ENCODE measurements around the gene EIF4E3.

Gene EIF4E3

DNA sequence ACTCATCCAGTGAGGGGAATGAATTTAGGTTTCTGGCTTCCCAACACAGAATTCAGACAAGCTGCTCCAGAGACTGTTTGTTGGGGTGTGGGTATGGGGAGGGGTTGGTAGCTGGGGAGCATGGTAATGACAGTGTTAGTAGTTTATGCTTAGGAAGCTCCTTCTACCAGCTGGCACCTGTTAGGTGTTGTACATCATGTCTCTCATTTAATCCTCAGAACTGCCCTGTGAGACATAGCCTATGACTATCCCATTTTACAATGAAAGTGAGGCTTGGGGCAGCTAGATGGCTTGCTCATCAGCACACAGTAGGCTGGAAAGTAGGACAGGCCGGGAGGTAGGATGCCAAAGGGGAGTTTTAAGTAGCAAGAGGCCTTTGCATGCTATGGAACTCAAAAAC lies 2.5 kb downstream of the EIF4E3 start:
- DNase-seq, result no peak

DNA sequence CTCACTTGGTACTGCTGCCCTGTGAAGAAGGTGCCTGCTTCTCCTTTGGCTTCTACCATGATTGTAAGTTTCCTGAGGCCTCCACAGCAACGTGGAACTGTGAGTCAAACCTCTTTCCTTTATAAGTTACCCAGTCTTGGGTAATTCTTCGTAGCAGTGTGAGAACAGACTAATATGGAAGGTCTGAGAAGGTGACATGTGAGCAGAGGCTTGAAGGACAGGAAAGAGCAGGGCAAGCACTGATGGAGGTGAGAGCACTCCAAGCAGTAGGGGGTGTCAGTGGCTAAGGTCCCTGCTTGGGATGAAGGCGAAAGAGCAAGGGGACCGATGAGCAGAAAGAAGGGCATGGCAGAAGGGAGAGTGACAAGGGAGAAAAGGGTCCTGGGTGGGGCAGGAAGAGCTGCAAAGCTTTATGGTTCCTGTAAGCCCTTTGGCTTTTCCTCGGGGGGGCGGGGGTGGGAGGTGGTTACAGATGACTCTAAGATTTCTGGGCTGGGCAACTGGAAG lies 3.5 kb downstream of the EIF4E3 start:
- peak; percentile 73 for DNase-seq

DNA sequence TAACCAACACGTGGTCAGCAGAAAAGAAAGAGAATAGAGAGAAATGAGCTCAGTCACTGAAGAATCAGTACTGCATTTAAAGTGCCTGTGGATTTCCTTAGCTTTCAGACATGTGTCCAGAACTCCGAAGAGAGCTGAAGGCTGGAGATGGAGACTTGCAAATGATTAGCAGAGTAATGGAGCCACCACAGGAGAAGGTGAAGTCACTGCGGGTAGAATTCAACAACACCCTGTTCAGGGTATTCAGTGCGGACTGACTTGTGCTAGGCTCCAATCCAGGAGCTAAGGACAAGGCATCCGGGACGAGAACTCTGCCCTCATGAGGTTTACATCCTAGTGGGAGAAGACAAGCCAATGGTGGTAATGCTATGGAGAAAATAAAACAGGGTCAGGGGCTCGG lies 4.2 kb downstream of the EIF4E3 start:
- no peak for DNase-seq

DNA sequence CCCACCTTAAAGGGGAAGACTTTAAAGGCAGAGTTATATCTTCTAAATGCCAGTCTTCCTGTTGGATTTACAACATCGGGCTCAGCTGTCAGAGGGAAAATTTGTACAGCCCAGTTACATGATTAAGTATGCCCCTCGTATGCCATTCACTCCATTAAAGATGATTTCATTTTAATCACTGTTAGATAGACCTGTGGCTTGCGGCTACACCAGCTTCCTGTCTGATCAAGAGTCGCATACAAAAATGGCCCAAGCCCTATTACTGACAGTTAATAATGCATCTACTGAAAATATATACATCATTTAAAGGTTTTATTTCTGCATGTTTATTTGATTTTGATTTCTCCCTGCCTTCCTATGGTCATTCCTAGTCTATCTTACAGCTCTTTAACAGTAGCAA lies 7.1 kb downstream of the EIF4E3 start:
- DNase-seq, result peak; percentile 44

DNA sequence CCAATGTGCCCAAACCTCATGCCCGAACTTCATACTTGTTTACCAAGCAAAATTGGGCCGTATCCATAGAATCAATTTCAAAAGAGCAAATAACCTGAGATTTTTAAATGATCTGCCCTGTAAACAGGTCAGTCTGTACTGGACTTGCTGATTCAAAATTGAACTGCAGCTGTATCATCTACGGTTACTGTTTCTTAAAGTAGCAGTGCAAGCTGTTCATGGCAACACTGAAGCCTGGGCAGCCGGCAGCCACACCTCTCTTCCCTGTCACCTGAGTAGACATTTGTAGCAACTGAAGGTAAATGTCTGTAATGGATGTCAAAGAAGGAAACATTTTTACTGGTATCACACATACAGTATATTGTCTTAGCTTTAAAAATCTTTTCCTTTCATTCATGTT lies 10.6 kb downstream of the EIF4E3 start:
- DNase-seq, result no peak

DNA sequence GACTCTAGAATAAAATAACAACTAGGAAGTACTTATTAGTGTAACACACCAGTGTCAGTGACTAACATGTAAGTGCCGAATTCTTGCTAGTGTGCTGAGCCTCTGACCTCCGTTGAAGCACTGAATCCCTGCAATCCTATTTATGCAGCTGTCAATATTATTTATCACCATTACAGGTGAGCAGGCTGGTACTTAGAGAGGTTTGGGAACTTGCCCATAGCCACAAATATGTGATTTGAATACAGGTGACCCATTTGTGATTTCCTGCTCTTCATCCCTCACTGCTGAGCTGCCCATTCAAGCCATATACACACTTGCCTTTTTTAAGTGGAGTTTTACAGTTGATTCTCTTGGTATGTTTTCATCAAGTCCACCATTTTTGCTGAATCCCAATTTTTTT lies 12.2 kb downstream of the EIF4E3 start:
- no peak for DNase-seq

DNA sequence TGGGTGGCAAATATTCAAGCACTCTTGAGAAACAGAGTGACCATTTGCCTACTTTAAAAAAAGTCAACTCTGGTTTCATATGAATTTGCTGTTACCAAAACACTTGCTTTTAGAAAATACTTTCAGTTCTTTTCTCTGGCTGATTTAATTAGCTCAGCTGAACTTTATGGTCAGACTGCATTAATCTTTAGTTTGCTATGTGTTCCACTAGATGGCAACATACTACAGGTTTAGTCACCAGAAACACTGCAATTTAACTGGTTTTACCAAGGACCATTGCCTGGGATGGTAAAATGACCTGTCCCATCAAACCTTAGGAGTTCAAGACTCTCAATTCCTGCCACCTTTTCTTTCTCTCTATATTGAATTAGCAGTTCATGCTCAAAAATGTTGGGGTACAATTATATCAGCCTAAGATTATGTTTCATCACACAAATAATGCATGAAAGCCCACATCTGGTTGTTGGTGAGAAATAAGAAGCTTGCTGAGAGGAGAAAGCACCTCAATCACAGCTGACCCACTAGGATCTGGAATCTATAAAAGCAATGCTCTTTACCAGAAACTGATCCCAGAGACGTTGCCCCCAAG lies 14.2 kb downstream of the EIF4E3 start:
- DNase-seq, result no peak

DNA sequence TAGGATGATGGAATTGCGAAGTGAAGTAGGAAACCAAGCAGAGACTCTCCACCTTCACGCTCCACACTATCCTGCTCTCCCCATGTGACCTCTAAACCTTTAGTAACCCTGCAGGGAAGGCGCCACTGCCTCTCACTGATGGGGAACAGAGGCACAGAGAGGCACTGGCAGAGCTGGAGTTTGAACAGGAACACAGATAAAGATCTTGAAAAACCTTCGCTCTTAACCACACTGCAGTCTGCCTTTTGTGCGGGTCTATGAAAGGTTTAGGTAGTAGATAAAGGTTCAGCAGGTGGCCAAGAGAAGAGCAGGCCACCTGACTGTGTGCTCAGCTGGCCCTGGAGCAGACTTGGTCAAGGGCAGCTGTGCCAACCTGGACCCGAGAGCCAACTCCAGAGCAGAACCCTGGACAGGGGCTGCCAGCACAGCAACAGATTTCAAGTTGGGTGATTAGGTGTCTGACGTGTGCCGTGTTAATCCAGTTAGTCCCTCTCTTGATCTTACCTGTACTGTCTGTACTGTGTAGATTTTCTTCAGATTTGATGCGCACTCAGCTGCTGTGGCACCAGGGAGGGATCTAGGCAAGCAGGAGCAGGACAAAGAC lies 15.2 kb downstream of the EIF4E3 start:
- DNase-seq, result peak; percentile 35

DNA sequence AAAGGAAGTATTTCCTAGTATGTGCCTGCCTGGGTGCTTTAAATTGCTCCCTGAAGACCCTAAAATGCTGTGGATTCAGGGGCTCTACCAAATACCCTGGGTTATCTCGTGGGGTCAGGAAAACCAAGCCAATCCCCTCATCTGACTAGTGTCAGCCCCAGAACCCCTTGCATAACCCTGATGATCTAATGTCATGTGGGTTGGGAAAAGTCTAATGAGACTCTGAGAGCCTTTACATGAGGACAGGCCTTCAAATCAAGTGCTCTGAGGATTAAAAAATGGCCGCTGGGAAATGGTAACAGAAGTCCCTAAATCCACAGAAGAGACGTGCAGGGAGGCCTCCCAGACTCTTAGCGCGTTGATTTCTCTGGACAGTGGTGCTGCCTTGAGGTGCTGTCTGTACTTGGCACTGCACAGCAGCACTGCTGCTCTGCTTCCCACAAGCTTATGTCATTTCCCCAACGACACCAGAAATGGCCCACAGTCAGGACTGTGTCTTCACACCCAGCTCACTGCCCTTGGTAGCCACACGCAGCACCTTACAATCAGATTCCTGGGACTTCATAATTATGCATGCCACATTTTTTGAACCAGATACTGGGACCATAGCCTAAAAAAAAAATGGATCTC lies 16.6 kb downstream of the EIF4E3 start:
- DNase-seq, result no peak

DNA sequence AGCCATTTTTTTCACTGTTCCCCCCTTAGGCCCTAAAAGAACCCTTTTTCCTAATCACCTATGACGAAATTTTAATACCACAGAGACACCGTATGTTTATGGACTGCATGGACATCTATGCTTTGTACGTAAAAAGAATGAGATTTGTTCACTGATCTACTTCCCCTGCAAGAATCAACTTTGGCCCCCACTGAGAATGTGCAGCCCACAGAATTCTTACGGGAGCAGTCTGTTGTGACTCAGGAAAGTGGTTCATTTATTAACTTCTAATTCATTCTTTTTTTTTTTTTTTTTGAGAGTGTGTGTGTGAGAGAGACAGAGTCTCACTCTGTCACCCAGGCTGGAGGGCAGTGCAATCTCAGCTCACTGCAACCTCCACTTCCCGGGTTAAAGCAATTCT lies 17.6 kb downstream of the EIF4E3 start:
- no peak for DNase-seq

DNA sequence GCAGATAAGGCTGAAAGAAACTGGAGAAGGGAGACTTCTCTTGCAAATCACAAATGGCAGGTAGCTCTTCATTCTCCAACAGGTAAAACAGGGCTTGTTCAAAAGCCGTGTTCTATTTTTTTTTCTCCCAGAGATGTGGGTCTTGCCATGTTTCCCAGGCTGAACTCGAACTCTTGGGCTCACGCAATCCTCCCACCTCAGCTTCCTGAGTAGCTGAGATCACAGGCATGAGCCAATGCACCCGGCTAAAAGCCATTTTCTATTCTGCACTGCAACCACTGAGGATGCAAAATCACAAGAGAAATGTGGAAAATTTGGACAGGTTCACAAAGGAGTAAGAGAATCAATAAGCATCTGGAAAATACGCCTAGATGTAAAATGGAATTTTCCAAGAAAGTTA lies 19.5 kb downstream of the EIF4E3 start:
- DNase-seq, result no peak

DNA sequence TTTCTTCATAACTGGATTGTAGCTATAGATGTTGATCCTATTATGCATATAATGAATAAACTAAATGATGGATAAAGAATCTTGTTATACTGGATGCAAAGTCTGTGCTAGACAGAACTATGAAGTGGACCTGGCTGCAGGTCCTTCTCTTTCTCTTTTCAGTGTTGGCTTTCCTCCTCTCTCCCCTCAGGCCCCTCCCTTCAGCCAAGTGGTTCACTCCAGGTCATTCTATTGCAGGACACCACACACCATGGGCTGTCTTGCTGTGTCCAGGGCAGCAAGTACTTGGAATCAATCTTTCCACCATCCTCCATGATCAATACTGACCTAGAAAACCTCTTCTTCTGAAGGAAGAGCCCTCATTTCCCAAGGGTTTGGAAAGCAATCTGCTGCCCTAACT lies 20.3 kb downstream of the EIF4E3 start:
- no peak for DNase-seq

DNA sequence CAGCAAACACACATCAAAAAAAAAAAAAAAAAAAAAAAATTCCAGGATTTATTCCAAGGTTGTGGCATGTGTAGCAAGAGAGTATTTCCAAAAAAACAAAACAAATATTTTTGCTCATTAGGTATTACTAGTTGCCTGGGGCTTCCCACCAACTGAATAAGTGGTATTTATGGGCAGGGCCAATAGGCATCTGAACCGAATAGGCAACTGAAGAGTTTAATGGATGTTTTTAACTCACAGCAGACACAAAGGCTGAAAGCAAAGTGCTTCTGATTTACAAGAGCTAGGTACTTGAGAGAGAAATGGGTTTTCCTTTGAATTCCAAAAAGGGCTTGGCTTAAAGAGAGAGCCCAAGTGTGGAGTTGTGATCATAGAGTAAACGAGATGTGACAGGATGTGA lies 21.4 kb downstream of the EIF4E3 start:
- no peak for DNase-seq

DNA sequence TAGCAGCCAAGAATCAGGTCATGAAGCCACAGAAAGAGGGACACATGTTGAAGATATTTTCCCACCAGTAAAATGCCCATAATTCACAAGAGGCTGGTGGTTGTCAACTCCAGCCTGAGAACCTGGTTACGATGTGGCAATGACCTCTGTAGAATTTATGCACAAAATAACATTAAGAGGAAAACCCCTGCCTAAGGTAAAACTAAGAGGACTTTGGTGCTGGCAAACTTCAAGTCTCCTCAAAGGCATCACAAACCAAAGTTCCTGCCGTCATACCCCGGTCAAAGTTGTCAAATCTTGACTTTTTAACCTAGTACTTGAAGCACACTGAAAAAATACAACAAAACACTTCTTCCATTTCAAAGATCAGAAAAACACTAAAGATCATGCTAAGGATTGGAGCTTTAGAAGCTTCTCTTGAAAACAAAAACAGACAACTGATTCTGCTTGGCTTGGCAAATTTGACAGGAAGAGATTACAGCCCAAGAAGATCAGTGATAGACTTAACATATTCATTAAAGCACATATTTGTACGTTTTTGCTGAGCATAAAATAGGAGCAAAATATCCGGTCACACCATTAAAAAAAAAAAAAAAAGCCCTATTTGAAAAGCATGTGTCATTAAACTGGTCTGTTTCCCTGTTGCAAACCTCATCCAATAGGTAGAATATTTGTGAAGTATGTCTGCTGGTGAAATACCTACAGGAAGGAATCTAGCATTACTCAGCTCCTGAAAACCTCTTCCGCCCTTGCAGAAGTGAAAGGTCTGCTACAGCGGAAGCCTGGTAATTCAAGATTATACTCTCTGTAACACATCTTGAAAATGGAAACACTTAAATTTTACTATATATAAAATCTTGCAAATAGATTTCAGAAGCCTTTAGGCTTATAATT lies 22.8 kb downstream of the EIF4E3 start:
- peak; percentile 64 for DNase-seq

DNA sequence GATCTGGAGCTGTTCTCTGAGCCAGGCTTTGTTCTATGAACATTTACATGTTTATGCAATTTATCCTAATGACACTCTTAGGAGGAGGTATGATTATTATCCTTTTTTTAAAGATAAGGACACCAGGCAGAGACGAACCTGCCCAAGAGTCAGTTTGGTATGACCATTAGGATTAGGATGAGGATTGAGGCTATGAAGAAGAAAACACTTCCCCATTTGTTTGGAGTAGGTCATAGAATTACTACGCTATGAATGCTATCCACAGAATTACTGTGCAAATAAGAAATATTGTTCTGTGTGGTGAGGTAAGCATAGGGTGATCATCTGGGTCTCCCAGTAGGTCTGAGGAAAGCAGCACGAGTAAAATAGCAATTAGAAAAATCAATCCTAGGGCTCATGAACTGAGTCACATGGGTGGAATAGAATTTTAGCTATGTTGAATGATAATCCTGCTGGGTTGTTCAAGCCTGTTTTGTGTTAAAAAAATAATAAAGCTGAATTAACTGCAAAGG lies 23.9 kb downstream of the EIF4E3 start:
- no peak for DNase-seq

DNA sequence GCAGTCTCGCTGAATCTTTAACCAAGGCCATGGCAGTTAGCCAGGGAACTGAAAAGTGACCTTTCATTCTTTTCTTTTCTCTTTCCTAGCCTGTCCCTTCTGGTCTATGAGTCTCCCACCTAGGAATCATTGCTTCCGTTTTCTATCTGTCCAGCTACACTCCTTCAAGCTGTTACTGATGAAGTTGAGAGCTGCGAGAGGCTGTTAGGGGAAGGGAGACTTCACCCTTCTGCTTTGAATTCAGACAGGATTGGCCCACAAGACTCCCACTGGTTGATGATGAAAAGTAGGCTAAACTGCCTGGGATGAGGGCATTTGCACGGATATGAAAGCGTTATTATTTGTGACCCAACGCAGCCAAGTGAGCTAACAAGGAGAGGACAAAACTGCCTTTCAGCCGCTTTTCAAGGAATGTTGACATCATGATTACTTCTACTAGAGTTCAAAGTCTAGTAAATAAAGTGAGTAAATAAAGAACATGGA lies 30.2 kb downstream of the EIF4E3 start:
- no peak for DNase-seq

DNA sequence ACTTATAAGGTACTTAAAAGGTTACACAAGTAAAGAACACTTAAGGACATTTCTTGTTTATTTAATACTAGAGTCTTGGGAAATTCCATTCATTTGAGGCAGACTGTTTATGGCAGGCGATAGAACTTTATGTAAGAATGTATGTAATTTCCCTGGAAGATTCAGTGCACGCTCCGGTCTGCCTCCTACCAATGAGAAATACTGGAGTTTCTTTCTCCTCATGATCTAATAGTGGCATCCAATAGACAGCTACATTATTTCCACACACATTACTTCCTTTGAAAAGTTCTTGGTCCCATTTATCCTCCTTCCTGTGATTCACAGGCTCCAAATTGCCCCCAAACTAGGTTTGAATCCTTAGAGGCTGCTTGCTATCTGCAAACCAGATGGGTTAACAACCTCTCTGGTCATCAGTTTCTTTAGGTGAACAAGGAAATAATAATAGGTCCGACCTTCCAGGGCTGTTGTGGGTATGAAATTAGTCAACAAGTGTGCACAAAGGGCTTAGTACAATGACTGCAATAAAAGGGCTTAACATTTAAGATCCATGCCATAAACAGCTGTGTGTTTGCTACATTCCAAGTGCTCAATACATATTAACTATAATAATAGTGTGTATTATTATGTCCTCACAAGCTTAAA lies 30.7 kb downstream of the EIF4E3 start:
- DNase-seq, result no peak

DNA sequence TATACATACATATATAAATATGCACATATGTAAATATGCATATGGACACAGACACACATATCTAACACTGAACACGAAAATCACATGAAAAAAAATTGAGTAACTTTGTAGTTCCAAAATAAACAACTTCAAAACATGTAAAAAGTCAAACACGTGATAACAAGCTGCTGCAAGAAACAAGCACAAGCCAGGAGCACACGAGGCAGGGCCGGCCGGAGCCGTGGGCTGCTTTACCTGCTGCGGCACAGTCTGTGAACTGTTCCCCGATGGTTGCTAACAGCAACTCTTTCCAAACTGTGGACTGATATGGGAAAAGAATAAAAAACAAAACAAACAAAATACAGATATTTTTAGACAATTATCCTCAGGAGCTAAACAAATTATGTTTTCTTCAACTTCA lies 31.6 kb downstream of the EIF4E3 start:
- no peak for DNase-seq

DNA sequence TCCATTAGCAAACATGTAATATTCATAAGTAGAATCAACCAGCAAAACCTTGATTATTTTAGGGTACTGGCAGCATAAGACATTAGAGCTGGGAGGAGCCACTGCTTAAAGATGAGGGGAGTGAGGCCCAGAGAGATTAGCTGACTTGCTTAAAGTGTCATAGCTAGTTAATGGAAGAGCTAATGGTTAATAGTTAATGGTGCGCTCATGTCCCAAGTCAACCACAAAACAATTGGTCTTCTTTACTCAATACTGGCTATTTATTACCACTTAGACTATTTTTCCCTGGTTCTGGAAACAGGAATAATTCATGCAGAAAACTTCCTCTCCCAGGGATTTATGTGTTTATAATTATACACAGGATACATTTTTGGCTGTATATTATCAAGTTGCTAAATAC lies 33.1 kb downstream of the EIF4E3 start:
- no peak for DNase-seq

DNA sequence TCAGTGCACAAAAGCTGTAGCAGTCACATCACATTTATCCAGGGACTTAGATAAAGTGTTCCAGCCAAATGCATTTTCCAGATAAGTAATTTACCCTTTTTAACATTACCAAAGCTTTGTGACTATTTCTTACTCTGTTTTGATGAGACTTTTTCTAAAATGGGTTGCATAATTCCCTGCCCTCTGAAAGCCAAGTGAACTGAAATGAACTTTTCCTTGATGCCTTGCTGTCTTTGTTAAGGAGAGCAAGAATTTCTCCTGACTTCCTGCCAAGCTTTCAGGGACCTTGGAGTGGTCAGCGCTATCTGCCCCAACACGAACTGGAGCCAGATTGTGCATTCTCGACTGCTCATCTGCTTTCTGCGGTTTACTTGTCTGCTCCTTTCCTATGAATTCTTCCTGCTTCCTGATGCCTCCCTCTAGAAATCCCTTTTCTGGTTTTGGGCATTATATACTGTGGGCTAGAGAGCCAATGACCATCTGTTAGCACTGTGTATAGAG lies 34.8 kb downstream of the EIF4E3 start:
- no peak for DNase-seq

DNA sequence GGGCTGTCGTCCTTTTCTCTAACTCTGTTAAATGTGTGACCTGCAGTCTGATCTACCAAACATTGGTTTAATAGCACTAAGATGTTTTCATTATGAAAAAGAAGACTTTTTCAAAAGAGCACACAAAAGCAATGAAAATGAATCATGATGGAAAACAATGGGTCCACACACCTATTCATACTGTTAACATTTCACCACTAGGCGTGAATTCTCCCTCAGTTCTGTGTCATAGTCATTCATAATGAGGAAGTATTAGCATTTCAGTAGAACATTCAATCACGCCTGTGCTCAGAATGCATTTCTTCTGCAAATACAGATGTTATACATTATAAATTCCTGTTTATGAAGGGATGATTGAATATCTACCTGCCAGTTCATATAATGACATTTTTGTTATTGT lies 35.9 kb downstream of the EIF4E3 start:
- DNase-seq, result no peak

DNA sequence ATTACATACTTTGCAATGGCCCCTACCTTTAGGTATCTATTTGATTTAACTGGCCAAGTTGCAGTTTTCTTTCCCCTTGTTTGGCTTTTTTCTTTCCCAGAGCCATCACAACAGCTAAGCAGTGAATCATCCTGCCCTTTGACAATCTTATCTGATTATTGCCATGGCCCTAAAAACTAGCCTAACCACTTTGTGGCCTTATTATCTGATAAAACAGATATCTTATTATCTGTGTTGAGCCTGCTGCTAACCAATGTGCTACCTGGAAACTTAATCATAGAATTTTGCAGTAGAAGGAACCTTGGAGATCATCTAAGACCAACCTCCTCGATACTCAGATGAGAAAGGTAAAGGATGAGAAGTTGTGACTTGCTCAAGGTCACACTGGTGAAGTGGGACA lies 37.1 kb downstream of the EIF4E3 start:
- no peak for DNase-seq
